HG03280 (cell line): ENCODE results near the gene TCP10L.

Experiments
- ATAC-seq: cut with Tn5 transposase; IDR thresholded peaks from one replicate; pipeline ENCODE4 v1.9.1; 2021; ENCODE audit warnings: mild to moderate bottlenecking, moderate library complexity; ENCODE audit not compliant: unreplicated experiment

TCP10L gene

DNA sequence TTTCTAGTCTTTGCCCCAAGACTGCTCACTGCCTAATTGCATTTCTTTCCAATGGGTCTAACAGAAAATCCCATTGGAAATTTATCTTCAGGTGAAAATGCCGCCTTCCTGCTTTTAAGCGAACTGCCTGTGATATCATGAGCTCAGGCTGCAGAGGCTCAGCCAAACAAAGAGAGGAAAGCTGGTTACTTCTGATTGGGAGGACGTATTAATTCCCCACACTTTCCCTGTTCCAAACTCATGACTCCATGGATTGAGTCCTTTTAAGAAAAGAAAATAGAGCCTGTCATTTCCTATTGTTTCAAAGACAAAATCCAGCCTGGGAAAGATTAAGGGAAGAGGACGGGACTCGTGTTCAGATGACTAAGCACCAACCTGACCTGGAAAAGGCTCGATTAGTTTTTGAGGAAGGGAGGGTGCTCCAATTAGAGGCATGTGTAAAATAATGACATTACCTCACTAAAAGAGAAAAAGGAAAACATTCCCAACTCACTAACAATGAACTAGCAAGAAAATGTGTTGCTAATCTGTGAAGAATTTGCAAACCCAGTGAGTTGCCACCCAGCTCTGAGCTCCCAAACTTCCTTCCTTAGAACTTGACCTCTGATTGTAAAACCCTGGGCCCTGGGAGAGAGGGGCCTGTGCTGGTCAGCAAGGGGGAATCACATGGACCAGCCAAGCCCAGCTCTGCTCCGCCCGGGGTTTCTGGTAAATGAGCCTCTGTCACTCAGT, 61.2 kb downstream of the TCP10L start:
- no peak for ATAC-seq
